OCI-LY7 (cell line): ENCODE data around the gene RMND5A. TPM values are rescaled to one million over a fixed set of nuclear protein-coding genes. Genes with fewer than 3 reads are reported as not detected.

Source experiments
- BruUV-seq: library from RNA; stranded (reverse); fragments of 400-500 nt; replicated peaks from 2 replicates; lab custom pipeline; 2021; lab: Mats Ljungman, UMichigan
- CTCF ChIA-PET: fragments of 300-600 bp; sonication (Branson Sonifier 250); formaldehyde crosslinking; loops from one replicate; lab custom pipeline; 2022; ENCODE audit warnings: antibody characterized with exemption; ENCODE audit not compliant: unreplicated experiment; lab: Charles Lee
- POLR2A ChIA-PET: fragments of 300-600 bp; sonication (Branson Sonifier 250); formaldehyde crosslinking; loops from one replicate; lab custom pipeline; 2022; ENCODE audit warnings: antibody characterized with exemption; lab: Charles Lee
- DNase-seq: peaks from one replicate; pipeline ENCODE4 v3.0.0-alpha.2; 2015; ENCODE audit warnings: low spot score
- H2AFZ ChIP-seq: fragments of 200-600 bp; sonication (generic), shearing (Covaris generic); 2 replicates; pipeline ENCODE4 v1.6.1; 2014; ENCODE audit warnings: mild to moderate bottlenecking, antibody characterized with exemption, low read length, moderate library complexity
- H3K27ac ChIP-seq: fragments of 200-600 bp; sonication (generic); 2 replicates; pipeline ENCODE4 v1.5.1; 2014; ENCODE audit warnings: mixed run types, low read depth, mild to moderate bottlenecking, moderate library complexity, low read length, inconsistent platforms; ENCODE audit not compliant: poor library complexity, severe bottlenecking
- H3K36me3 ChIP-seq: fragments of 200-600 bp; sonication (generic); 2 replicates; pipeline ENCODE4 v1.6.1; 2014; ENCODE audit warnings: mild to moderate bottlenecking, antibody characterized with exemption, low read length, moderate library complexity, mixed read lengths; ENCODE audit not compliant: insufficient read depth
- H3K4me1 ChIP-seq: fragments of 200-600 bp; sonication (generic); 2 replicates; pipeline ENCODE4 v1.5.1; 2014; ENCODE audit warnings: mild to moderate bottlenecking, low read length; ENCODE audit not compliant: insufficient read depth, poor library complexity, severe bottlenecking
- H3K4me2 ChIP-seq: fragments of 200-600 bp; sonication (generic); 2 replicates; pipeline ENCODE4 v1.6.1; 2014; ENCODE audit warnings: mild to moderate bottlenecking, low read length
- H3K4me3 ChIP-seq: fragments of 200-600 bp; sonication (generic); 2 replicates; pipeline ENCODE4 v1.5.1; 2014; ENCODE audit warnings: mild to moderate bottlenecking, low read depth, low read length; ENCODE audit not compliant: poor library complexity, severe bottlenecking
- H3K79me2 ChIP-seq: fragments of 200-600 bp; sonication (generic); 2 replicates; pipeline ENCODE4 v1.6.1; 2016; ENCODE audit warnings: low read depth, mild to moderate bottlenecking, low read length, moderate library complexity, mixed read lengths; ENCODE audit not compliant: insufficient read depth
- H3K9me2 ChIP-seq: fragments of 200-600 bp; sonication (generic); 2 replicates; pipeline ENCODE4 v1.6.1; 2016; ENCODE audit warnings: mild to moderate bottlenecking, low read length, mixed read lengths; ENCODE audit not compliant: insufficient read depth
- H3K9me3 ChIP-seq: fragments of 200-600 bp; sonication (generic); 2 replicates; pipeline ENCODE4 v1.6.1; 2014; ENCODE audit warnings: mild to moderate bottlenecking, mixed run types, low read length, mixed read lengths
- H4K20me1 ChIP-seq: fragments of 200-600 bp; sonication (generic); 2 replicates; pipeline ENCODE4 v1.6.1; 2014; ENCODE audit warnings: mild to moderate bottlenecking, antibody characterized with exemption, low read length, moderate library complexity, mixed read lengths; ENCODE audit not compliant: insufficient read depth
- CTCF ChIP-seq: fragments of 200-600 bp; sonication (generic); conservative IDR thresholded peaks from 2 replicates; pipeline ENCODE4 v1.5.1; 2014; ENCODE audit warnings: mild to moderate bottlenecking, antibody characterized with exemption, low read length, moderate library complexity, mixed read lengths
- EZH2phosphoT487 ChIP-seq: fragments of 200-600 bp; sonication (generic); IDR thresholded peaks from 2 replicates; pipeline ENCODE4 v1.6.1; 2018; ENCODE audit warnings: low read depth, borderline replicate concordance, mild to moderate bottlenecking, mixed run types, antibody characterized with exemption, low read length, moderate library complexity, mixed read lengths
- intact Hi-C: fragments of 100-400 bp; cut with micrococcal nuclease; formaldehyde crosslinking; loops from one replicate; pipeline ENCODE4 v1.10.0; 2022; ENCODE audit not compliant: unreplicated experiment
- total RNA-seq, 2 experiments: library from RNA; depleted of rRNA in 1 of 2; stranded (reverse); fragments of >200 nt in 1 of 2; shearing (Covaris generic) in 1 of 2; gene quantifications; 2 replicates each; pipeline ENCODE4 v1.2.3, GENCODE V29; 2014 to 2022

Gene RMND5A
- total RNA-seq, 2 experiments from 2014 or later = 60.6 to 62.7 TPM

GRCh38 chr2:86673011-86673410 lies 47.1 kb upstream of the RMND5A start:
- no peaks in the 10 kb centered on the region for H4K20me1 ChIP-seq
- CTCF ChIA-PET = no interaction called here
- no TSS peak for BruUV-seq
- POLR2A ChIA-PET = no interaction called here
- no peak overlapping the region for H3K4me2 ChIP-seq
- TF ChIP-seq CTCF = no peak
- no peak for TF ChIP-seq EZH2phosphoT487
- H3K27ac ChIP-seq = no peak overlapping the region
- H3K79me2 ChIP-seq = no peaks in the 10 kb centered on the region
- no peaks in the 10 kb centered on the region for H3K4me1 ChIP-seq
- no peaks in the 10 kb centered on the region for H3K36me3 ChIP-seq
- no peak for DNase-seq
- no peak overlapping the region for H2AFZ ChIP-seq
- H3K9me2 ChIP-seq = no peaks in the 10 kb centered on the region
- H3K4me3 ChIP-seq = no peak overlapping the region
- intact Hi-C loops = no loop called here
- no peaks in the 10 kb centered on the region for H3K9me3 ChIP-seq

DNA sequence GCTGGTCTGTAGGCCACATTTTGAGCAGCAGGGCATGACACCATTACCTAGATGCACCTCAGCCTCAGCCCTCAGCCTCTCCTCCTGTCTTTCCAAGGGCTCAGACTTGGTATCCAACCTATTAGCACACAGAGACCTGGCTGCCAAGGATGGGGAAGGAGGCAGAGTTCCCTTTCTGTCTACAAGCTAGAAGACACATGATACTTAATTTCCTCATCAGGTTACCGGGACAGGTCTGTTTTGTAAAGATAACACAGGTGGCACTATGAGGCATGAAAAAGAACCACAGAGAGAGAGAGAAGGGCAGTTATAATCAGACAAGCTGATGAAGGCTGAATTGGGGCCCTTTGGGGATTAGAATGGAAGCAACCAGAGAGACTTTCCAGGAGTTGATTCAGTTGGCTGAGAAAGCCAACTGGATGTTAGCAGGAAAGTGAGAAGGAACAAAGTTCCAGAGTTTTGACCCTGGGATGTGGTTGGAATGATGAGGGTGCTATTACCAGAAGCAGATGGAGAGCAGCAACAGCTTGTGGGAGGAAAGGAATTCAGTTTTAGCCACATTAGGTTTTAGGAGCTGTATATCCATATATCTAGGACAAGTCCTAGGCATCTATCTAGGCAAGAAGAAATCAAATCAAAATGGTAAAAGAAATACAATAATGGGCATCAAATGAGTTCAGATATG lies 46.0 kb upstream of the RMND5A start:
- no peak for TF ChIP-seq EZH2phosphoT487
- no peak for TF ChIP-seq CTCF
- Histone ChIP-seq H3K4me3 (no peak overlapping the region), H3K36me3 (no peaks in the 10 kb centered on the region), H3K9me3 (no peaks in the 10 kb centered on the region), H3K4me2 (no peak overlapping the region), H3K9me2 (no peaks in the 10 kb centered on the region), H2AFZ (no peak overlapping the region), H4K20me1 (no peaks in the 10 kb centered on the region), H3K4me1 (no peaks in the 10 kb centered on the region), H3K79me2 (no peaks in the 10 kb centered on the region), H3K27ac (no peak overlapping the region)
- no TSS peak for BruUV-seq
- DNase-seq = no peak
- ChIA-PET CTCF (no interaction called here), POLR2A (interaction anchor here (0.7 kb wide), 1 partner anchor 74 kb away, joined by 3 read pairs; no protein-coding TSS in a partner anchor)
- intact Hi-C loops = no loop called here

DNA sequence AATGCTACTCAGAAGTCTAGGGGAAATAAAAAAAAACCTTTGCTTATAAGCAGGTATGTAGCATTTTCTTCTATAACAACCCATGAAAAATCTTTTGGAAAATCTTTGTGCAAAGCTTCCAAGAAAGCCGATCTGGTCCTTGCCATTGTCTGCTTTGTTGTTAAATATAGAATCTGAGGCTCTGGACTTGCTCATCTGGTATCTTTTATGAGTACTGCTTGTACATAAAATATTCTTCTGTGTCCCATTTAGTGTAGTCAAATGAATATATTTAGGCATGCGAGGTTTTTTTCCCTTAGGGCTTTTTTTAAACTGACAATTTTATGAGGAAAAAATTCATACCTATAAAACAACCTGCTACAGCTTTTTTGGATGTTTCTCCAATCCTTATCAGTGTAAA lies 45.0 kb upstream of the RMND5A start:
- Histone ChIP-seq H3K4me2 (no peak overlapping the region), H3K9me2 (no peaks in the 10 kb centered on the region), H3K27ac (no peak overlapping the region), H3K36me3 (no peaks in the 10 kb centered on the region), H3K4me1 (no peaks in the 10 kb centered on the region), H3K79me2 (no peaks in the 10 kb centered on the region), H3K9me3 (no peaks in the 10 kb centered on the region), H4K20me1 (no peaks in the 10 kb centered on the region), H2AFZ (no peak overlapping the region), H3K4me3 (no peak overlapping the region)
- TF ChIP-seq CTCF (no peak), EZH2phosphoT487 (no peak)
- DNase-seq = no peak
- BruUV-seq = no TSS peak
- intact Hi-C loops = no loop called here
- CTCF ChIA-PET = no interaction called here
- POLR2A ChIA-PET = interaction anchor here (0.7 kb wide), 2 partner anchors 68 to 73 kb away, joined by 3 read pairs; no protein-coding TSS in a partner anchor
